Caco-2 (cell line): ENCODE measurements around the gene CLEC18B. TPM values are rescaled to one million over a fixed set of nuclear protein-coding genes. Genes with fewer than 3 reads are reported as not detected.

Experiments
- BruUV-seq: library from RNA; stranded (reverse); fragments of 400-500 nt; replicated peaks from 2 replicates; lab custom pipeline; 2021; lab: Mats Ljungman, UMichigan
- CTCF ChIA-PET: fragments of 300-600 bp; sonication (Branson Sonifier 250); formaldehyde crosslinking; loops from one replicate; lab custom pipeline; 2022; ENCODE audit warnings: antibody characterized with exemption; lab: Charles Lee
- POLR2A ChIA-PET: fragments of 300-600 bp; sonication (Branson Sonifier 250); formaldehyde crosslinking; loops from one replicate; lab custom pipeline; 2022; ENCODE audit warnings: antibody characterized with exemption; lab: Charles Lee
- DNase-seq, 2 experiments: peaks; one replicate each; pipeline versions ENCODE4 v3.0.0 to v3.0.0-alpha.2; 2020 to 2022
- H3K27me3 ChIP-seq: replicated peaks from 2 replicates; pipeline ENCODE4 v1.6.0; 2011; ENCODE audit warnings: low read length; ENCODE audit not compliant: control insufficient read depth, insufficient read depth
- H3K36me3 ChIP-seq: 2 replicates; pipeline ENCODE4 v1.5.1; 2011; ENCODE audit warnings: low read length; ENCODE audit not compliant: control insufficient read depth, insufficient read depth
- H3K4me1 ChIP-seq: fragments of 250-450 bp; sonication (Bioruptor Pico); 2 replicates; pipeline ENCODE4 v1.5.1; 2020; ENCODE audit warnings: mild to moderate bottlenecking
- H3K4me3 ChIP-seq: 2 replicates; pipeline ENCODE4 v1.5.1; 2011; ENCODE audit warnings: low read depth, mild to moderate bottlenecking, control low read depth, low read length
- H3K9me3 ChIP-seq: fragments of 250-450 bp; sonication (Bioruptor Pico); 2 replicates; pipeline ENCODE4 v1.5.1; 2020; ENCODE audit warnings: mild to moderate bottlenecking, moderate library complexity
- H3K27ac Mint-ChIP-seq: one replicate; pipeline ENCODE4 v1.8.0; 2022; ENCODE audit warnings: mixed read lengths; ENCODE audit not compliant: unreplicated experiment
- H3K27me3 Mint-ChIP-seq: one replicate; pipeline ENCODE4 v1.8.0; 2022; ENCODE audit warnings: mixed read lengths; ENCODE audit not compliant: insufficient read depth, unreplicated experiment
- H3K36me3 Mint-ChIP-seq: one replicate; pipeline ENCODE4 v1.8.0; 2022; ENCODE audit warnings: mild to moderate bottlenecking, mixed read lengths; ENCODE audit not compliant: insufficient read depth, unreplicated experiment
- H3K4me1 Mint-ChIP-seq: one replicate; pipeline ENCODE4 v1.8.0; 2022; ENCODE audit warnings: low read depth, mixed read lengths; ENCODE audit not compliant: unreplicated experiment
- H3K4me3 Mint-ChIP-seq: one replicate; pipeline ENCODE4 v1.8.0; 2022; ENCODE audit warnings: mild to moderate bottlenecking, moderate library complexity, mixed read lengths; ENCODE audit not compliant: unreplicated experiment
- H3K9me3 Mint-ChIP-seq: one replicate; pipeline ENCODE4 v1.8.0; 2022; ENCODE audit warnings: mixed read lengths; ENCODE audit not compliant: unreplicated experiment
- CTCF ChIP-seq, 2 experiments: fragments of 200-600 bp in 1 of 2; IDR thresholded peaks; 1 replicate in 1 of 2; 2 replicates in 1 of 2; pipeline versions ENCODE4 v1.5.1 to v1.8.0; 2011 to 2022; ENCODE audit warnings: antibody characterized with exemption in 1 of 2, control low read depth in 1 of 2, inconsistent platforms in 1 of 2, low read depth in 1 of 2, low read length in 1 of 2, mild to moderate bottlenecking in 1 of 2, moderate library complexity in 1 of 2; ENCODE audit not compliant: insufficient read depth in 1 of 2, severe bottlenecking in 1 of 2, unreplicated experiment in 1 of 2
- intact Hi-C: fragments of 100-400 bp; cut with micrococcal nuclease; formaldehyde crosslinking; loops from one replicate; pipeline ENCODE4 v1.10.0; 2022; ENCODE audit not compliant: unreplicated experiment
- total RNA-seq: library from RNA; stranded (reverse); gene quantifications from 2 replicates; pipeline ENCODE4 v1.2.3, GENCODE V29; 2022

The CLEC18B gene
- total RNA-seq, 1 experiment from 2014 or later: 0.36 TPM

- Mint-ChIP-seq H3K36me3 (peaks cover 100% of the 10 kb centered on the region), H3K4me1 (peaks cover 11% of the 10 kb centered on the region), H3K4me3 (no peak overlapping the region), H3K9me3 (no peaks in the 10 kb centered on the region), H3K27ac (no peak overlapping the region), H3K27me3 (no peaks in the 10 kb centered on the region)
- no peak for TF ChIP-seq CTCF (IDR thresholded peaks at IDR 0.05; ENCODE audit: insufficient read depth in 1 of 2, low read depth in 1 of 2, low read length in 1 of 2, severe bottlenecking in 1 of 2, unreplicated experiment in 1 of 2)
- intact Hi-C loops: loop anchor here (5.0 kb wide), 1 partner anchor 155 kb away; no protein-coding TSS in a partner anchor
- ChIA-PET POLR2A (no interaction called here), CTCF (no interaction called here)
- Histone ChIP-seq H3K4me3 (no peak overlapping the region), H3K27me3 (no peaks in the 10 kb centered on the region), H3K9me3 (no peaks in the 10 kb centered on the region), H3K4me1 (peaks cover 15% of the 10 kb centered on the region), H3K36me3 (peaks cover 11% of the 10 kb centered on the region)
- no TSS peak for BruUV-seq
- no peak for DNase-seq
Measured at GRCh38 chr16:74466872-74467271, 45.6 kb upstream of the CLEC18B start.

- H3K4me1 ChIP-seq: peaks cover 15% of the 10 kb centered on the region
- H3K4me1 Mint-ChIP-seq: peaks cover 11% of the 10 kb centered on the region
- H3K36me3 Mint-ChIP-seq: peaks cover 100% of the 10 kb centered on the region
- no peak overlapping the region for H3K4me3 ChIP-seq
- H3K36me3 ChIP-seq: peaks cover 13% of the 10 kb centered on the region
- H3K27me3 Mint-ChIP-seq: no peaks in the 10 kb centered on the region
- intact Hi-C loops: loop anchor here (5.0 kb wide), 1 partner anchor 156 kb away; no protein-coding TSS in a partner anchor
- DNase-seq: no peak
- H3K27ac Mint-ChIP-seq: no peak overlapping the region
- H3K4me3 Mint-ChIP-seq: no peak overlapping the region
- no TSS peak for BruUV-seq
- ChIA-PET POLR2A (no interaction called here), CTCF (no interaction called here)
- H3K27me3 ChIP-seq: no peaks in the 10 kb centered on the region
- H3K9me3 ChIP-seq: no peaks in the 10 kb centered on the region
- H3K9me3 Mint-ChIP-seq: no peaks in the 10 kb centered on the region
- no peak for TF ChIP-seq CTCF (IDR thresholded peaks at IDR 0.05; ENCODE audit: insufficient read depth in 1 of 2, low read depth in 1 of 2, low read length in 1 of 2, severe bottlenecking in 1 of 2, unreplicated experiment in 1 of 2)
Measured at GRCh38 chr16:74465851-74466685, 44.8 kb upstream of the CLEC18B start.

- peaks cover 15% of the 10 kb centered on the region for H3K36me3 ChIP-seq
- Mint-ChIP-seq H3K36me3 (peaks cover 100% of the 10 kb centered on the region), H3K4me1 (peaks cover 11% of the 10 kb centered on the region), H3K27me3 (no peaks in the 10 kb centered on the region), H3K9me3 (no peaks in the 10 kb centered on the region), H3K27ac (no peak overlapping the region), H3K4me3 (no peak overlapping the region)
- no peak for TF ChIP-seq CTCF (IDR thresholded peaks at IDR 0.05; ENCODE audit: insufficient read depth in 1 of 2, low read depth in 1 of 2, low read length in 1 of 2, severe bottlenecking in 1 of 2, unreplicated experiment in 1 of 2)
- H3K27me3 ChIP-seq: no peaks in the 10 kb centered on the region
- ChIA-PET POLR2A (no interaction called here), CTCF (no interaction called here)
- DNase-seq: no peak
- H3K4me1 ChIP-seq: peaks cover 15% of the 10 kb centered on the region
- no peak overlapping the region for H3K4me3 ChIP-seq
- BruUV-seq: no TSS peak
- intact Hi-C loops: loop anchor here (5.0 kb wide), 1 partner anchor 157 kb away; no protein-coding TSS in a partner anchor
- H3K9me3 ChIP-seq: no peaks in the 10 kb centered on the region
Measured at GRCh38 chr16:74465281-74465680, 44.0 kb upstream of the CLEC18B start.
